LNCaP clone FGC (cell line): ENCODE results near the gene CCDC32.

Experiments used
- DNase-seq: peaks from one replicate; pipeline ENCODE4 v3.0.0-alpha.2; 2011; ENCODE audit warnings: low read depth
- H3K4me3 ChIP-seq: 2 replicates; pipeline ENCODE4 v1.5.1; 2011; ENCODE audit warnings: mild to moderate bottlenecking, low read depth, low read length, control low read depth
- CTCF ChIP-seq: IDR thresholded peaks from 2 replicates; pipeline ENCODE4 v1.5.1; 2012; ENCODE audit warnings: mild to moderate bottlenecking; ENCODE audit not compliant: control insufficient read depth, insufficient read depth; ENCODE audit errors: extremely low read depth

The CCDC32 gene

GRCh38 chr15:40564591-40565332 lies at the start of gene CCDC32:
CCDC32 (minus strand) TSS chr15:40565042; CDS start chr15:40563015, 2,027 bp downstream.
- H3K4me3 ChIP-seq: peak within 1 kb of the TSS; percentile 95
- no peak for TF ChIP-seq CTCF
- peak; percentile 97 for DNase-seq

GRCh38 chr15:40613080-40613479 lies 48.2 kb upstream of the CCDC32 start:
- H3K4me3 ChIP-seq: no peak overlapping the region
- DNase-seq: no peak
- TF ChIP-seq CTCF: no peak

- H3K4me3 ChIP-seq: no peak overlapping the region
- no peak for TF ChIP-seq CTCF
- DNase-seq: no peak
Observed at GRCh38 chr15:40603935-40604334, 39.1 kb upstream of the CCDC32 start.

GRCh38 chr15:40600956-40601355 lies 36.1 kb upstream of the CCDC32 start:
- TF ChIP-seq CTCF: no peak
- no peak for DNase-seq
- no peak overlapping the region for H3K4me3 ChIP-seq

GRCh38 chr15:40598672-40599071 lies 33.8 kb upstream of the CCDC32 start:
- no peak for TF ChIP-seq CTCF

GRCh38 chr15:40598126-40598525 lies 33.3 kb upstream of the CCDC32 start:
- H3K4me3 ChIP-seq: no peak overlapping the region
- no peak for DNase-seq
- TF ChIP-seq CTCF: no peak

More at GRCh38 chr15:40598672-40599071, 33.8 kb upstream of the CCDC32 start:
- H3K4me3 ChIP-seq: no peak overlapping the region
- no peak for DNase-seq

GRCh38 chr15:40597024-40597423 lies 32.2 kb upstream of the CCDC32 start:
- DNase-seq: no peak
- H3K4me3 ChIP-seq: no peak overlapping the region

More at GRCh38 chr15:40597024-40597423, 32.2 kb upstream of the CCDC32 start:
- no peak for TF ChIP-seq CTCF
